ENCODE results near the gene GARIN1A. TPM values are rescaled to one million over a fixed set of nuclear protein-coding genes. Genes with fewer than 3 reads are reported as not detected.

Gene GARIN1A
- polyA plus RNA-seq, 1 donor from 2014 or later = 2.8 TPM

- no peak overlapping the region for H3K27ac ChIP-seq (ENCODE audit: low read length)
- H3K9me2 ChIP-seq (ENCODE audit: insufficient read depth, low read length) = no peaks in the 10 kb centered on the region
- TF ChIP-seq TAF1 (IDR thresholded peaks at IDR 0.05; ENCODE audit: low read depth) (no peak), SMC3 (conservative IDR thresholded peaks at IDR 0.05; ENCODE audit: poor library complexity) (no peak), EZH2 (IDR thresholded peaks at IDR 0.05; ENCODE audit: borderline replicate concordance, insufficient read depth, low read length, poor library complexity, severe bottlenecking) (no peak), MXI1 (conservative IDR thresholded peaks at IDR 0.05; ENCODE audit: poor library complexity, severe bottlenecking) (no peak), CTCF (IDR thresholded peaks at IDR 0.05; ENCODE audit: poor library complexity, severe bottlenecking) (no peak), RAD21 (conservative IDR thresholded peaks at IDR 0.05) (no peak), REST (IDR thresholded peaks at IDR 0.05; ENCODE audit: borderline replicate concordance) (no peak), EP300 (conservative IDR thresholded peaks at IDR 0.05; ENCODE audit: poor library complexity, severe bottlenecking) (no peak), POLR2AphosphoS5 (IDR thresholded peaks at IDR 0.05) (no peak)
- no peaks in the 10 kb centered on the region for H3K36me3 ChIP-seq (ENCODE audit: insufficient read depth, low read length)
- no peaks in the 10 kb centered on the region for H3K27me3 ChIP-seq (ENCODE audit: insufficient read depth, low read depth, low read length)
- H3K79me2 ChIP-seq (replicated peaks; ENCODE audit: insufficient read depth, low read length) = no peaks in the 10 kb centered on the region
- no peaks in the 10 kb centered on the region for H3K9me3 ChIP-seq (ENCODE audit: low read length)
- no peaks in the 10 kb centered on the region for H4K20me1 ChIP-seq (ENCODE audit: insufficient read depth)
- no peak overlapping the region for H2AFZ ChIP-seq (ENCODE audit: low read depth, low read length)
- H3K4me3 ChIP-seq (ENCODE audit: low read length) = no peak overlapping the region
- no peaks in the 10 kb centered on the region for H3F3A ChIP-seq (ENCODE audit: insufficient read depth, low read length, poor library complexity, severe bottlenecking)
- no peak overlapping the region for H3K9ac ChIP-seq (ENCODE audit: low read length)
- H3K4me2 ChIP-seq (ENCODE audit: low read length) = no peak overlapping the region
These were observed 1.5 kb downstream of the GARIN1A start for GRCh38 chr7:128673571-128673970.

GRCh38 chr7:128676665-128677064 lies 4.6 kb downstream of the GARIN1A start:
- H3K27ac ChIP-seq (ENCODE audit: low read length) = no peak overlapping the region
- H3K9me3 ChIP-seq (ENCODE audit: low read length) = no peaks in the 10 kb centered on the region
- no peak overlapping the region for H3K9ac ChIP-seq (ENCODE audit: low read length)
- H4K20me1 ChIP-seq (ENCODE audit: insufficient read depth) = no peaks in the 10 kb centered on the region
- H3K36me3 ChIP-seq (ENCODE audit: insufficient read depth, low read length) = no peaks in the 10 kb centered on the region
- H3K4me2 ChIP-seq (ENCODE audit: low read length) = no peak overlapping the region
- H3K9me2 ChIP-seq (ENCODE audit: insufficient read depth, low read length) = no peaks in the 10 kb centered on the region
- no peaks in the 10 kb centered on the region for H3K27me3 ChIP-seq (ENCODE audit: insufficient read depth, low read depth, low read length)
- no peak overlapping the region for H3K4me3 ChIP-seq (ENCODE audit: low read length)
- no peaks in the 10 kb centered on the region for H3K79me2 ChIP-seq (replicated peaks; ENCODE audit: insufficient read depth, low read length)
- H2AFZ ChIP-seq (ENCODE audit: low read depth, low read length) = no peak overlapping the region
- H3F3A ChIP-seq (ENCODE audit: insufficient read depth, low read length, poor library complexity, severe bottlenecking) = no peaks in the 10 kb centered on the region
- TF ChIP-seq SMC3 (conservative IDR thresholded peaks at IDR 0.05; ENCODE audit: poor library complexity) (no peak), POLR2AphosphoS5 (IDR thresholded peaks at IDR 0.05) (no peak), REST (IDR thresholded peaks at IDR 0.05; ENCODE audit: borderline replicate concordance) (no peak), EZH2 (IDR thresholded peaks at IDR 0.05; ENCODE audit: borderline replicate concordance, insufficient read depth, low read length, poor library complexity, severe bottlenecking) (no peak), TAF1 (IDR thresholded peaks at IDR 0.05; ENCODE audit: low read depth) (no peak), CTCF (IDR thresholded peaks at IDR 0.05; ENCODE audit: poor library complexity, severe bottlenecking) (no peak), EP300 (conservative IDR thresholded peaks at IDR 0.05; ENCODE audit: poor library complexity, severe bottlenecking) (no peak), RAD21 (conservative IDR thresholded peaks at IDR 0.05) (no peak), MXI1 (conservative IDR thresholded peaks at IDR 0.05; ENCODE audit: poor library complexity, severe bottlenecking) (no peak)

Data from neural cell (in vitro differentiated cells).